ENCODE measurements around the gene RNF217.
"Not testable (repeated sequence)": the region's sequence is repeated elsewhere in the genome, so short reads cannot be mapped to it uniquely, and the experiment has no call there.

Gene RNF217

GRCh38 chr6:124961777-124962638, at the start of gene RNF217:
Gene RNF217 (plus strand): TSS chr6:124962437. CDS start chr6:124962545, 108 bp downstream.
- TF ChIP-seq CTCF (IDR thresholded peaks at IDR 0.05; ENCODE audit: low read depth, low read length): no peak
- in situ Hi-C loops (cut with HindIII; ENCODE audit: low sequenced_read_pairs): no loop called here
- peak within 1 kb of the TSS; percentile 61 for H3K4me3 ChIP-seq (ENCODE audit: low read depth, low read length)
- peak; percentile 75 for DNase-seq (ENCODE audit: low read depth, low spot score)

- in situ Hi-C loops (cut with HindIII; ENCODE audit: low sequenced_read_pairs): no loop called here
- H3K4me3 ChIP-seq (ENCODE audit: low read depth, low read length): no peak overlapping the region
- no peak for TF ChIP-seq CTCF (IDR thresholded peaks at IDR 0.05; ENCODE audit: low read depth, low read length)
- no peak for DNase-seq (ENCODE audit: low read depth, low spot score)
These were observed 49.2 kb upstream of the RNF217 start for GRCh38 chr6:124913056-124913455.

DNA sequence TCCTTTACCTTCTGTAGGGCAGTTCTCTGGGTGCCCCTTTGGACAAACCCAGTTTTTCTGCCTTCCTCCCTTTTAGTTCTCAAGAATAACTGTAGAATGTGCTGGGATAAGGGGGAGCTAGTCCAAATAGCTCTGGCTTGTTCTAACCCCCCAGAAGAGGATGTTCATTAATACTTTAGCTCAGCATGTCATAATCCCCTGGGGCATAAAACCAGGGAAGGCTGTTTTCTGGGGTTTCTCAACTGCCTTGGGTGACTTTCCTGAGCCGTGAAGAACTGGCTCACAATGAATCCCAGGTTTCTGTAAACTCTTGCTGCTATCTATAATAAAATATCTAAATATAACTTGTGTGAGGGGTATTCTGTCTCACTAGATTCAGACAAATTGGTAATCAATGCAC, 44.5 kb upstream of the RNF217 start:
- TF ChIP-seq CTCF (IDR thresholded peaks at IDR 0.05; ENCODE audit: low read depth, low read length): no peak
- in situ Hi-C loops (cut with HindIII; ENCODE audit: low sequenced_read_pairs): no loop called here
- no peak for DNase-seq (ENCODE audit: low read depth, low spot score)
- no peak overlapping the region for H3K4me3 ChIP-seq (ENCODE audit: low read depth, low read length)

DNA sequence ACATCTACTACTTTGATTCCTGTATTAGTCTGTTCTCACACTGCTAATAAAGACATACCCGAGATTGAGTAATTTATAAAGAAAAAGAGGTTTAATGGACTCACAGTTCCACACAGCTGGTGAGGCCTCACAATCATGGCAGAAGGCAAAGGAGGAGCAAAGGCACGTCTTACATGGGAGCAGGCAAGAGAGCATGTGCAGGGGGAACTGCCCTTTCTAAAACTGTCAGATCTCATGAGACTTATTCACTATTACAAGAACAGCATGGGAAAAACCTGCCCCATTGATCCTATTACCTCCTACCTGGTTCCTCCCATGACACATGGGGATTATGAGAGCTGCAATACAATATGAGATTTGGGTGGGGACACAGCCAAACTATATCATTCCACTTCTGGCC, 42.5 kb upstream of the RNF217 start:
- in situ Hi-C loops (cut with HindIII; ENCODE audit: low sequenced_read_pairs): not testable (repeated sequence)

GRCh38 chr6:124924333-124924759, 37.9 kb upstream of the RNF217 start:
- no peak overlapping the region for H3K4me3 ChIP-seq (ENCODE audit: low read depth, low read length)
- in situ Hi-C loops (cut with HindIII; ENCODE audit: low sequenced_read_pairs): no loop called here
- no peak for TF ChIP-seq CTCF (IDR thresholded peaks at IDR 0.05; ENCODE audit: low read depth, low read length)
- peak; percentile 45 for DNase-seq (ENCODE audit: low read depth, low spot score)

More for the DNA sequence above, 42.5 kb upstream of the RNF217 start:
- not testable (repeated sequence) for DNase-seq (ENCODE audit: low read depth, low spot score); H3K4me3 ChIP-seq (ENCODE audit: low read depth, low read length)

GRCh38 chr6:124926435-124926834, 35.8 kb upstream of the RNF217 start:
- no peak for DNase-seq (ENCODE audit: low read depth, low spot score)

More at GRCh38 chr6:124926435-124926834, 35.8 kb upstream of the RNF217 start:
- no peak overlapping the region for H3K4me3 ChIP-seq (ENCODE audit: low read depth, low read length)
- in situ Hi-C loops (cut with HindIII; ENCODE audit: low sequenced_read_pairs): no loop called here
- TF ChIP-seq CTCF (IDR thresholded peaks at IDR 0.05; ENCODE audit: low read depth, low read length): no peak
